GM12892 (cell line): ENCODE measurements around the gene IL3.

Source experiments
- POLR2A ChIP-seq: IDR thresholded peaks from 2 replicates; pipeline ENCODE4 v1.6.1; 2011; ENCODE audit warnings: low read depth, low read length, control low read depth
- POLR2AphosphoS5 ChIP-seq: IDR thresholded peaks from 2 replicates; pipeline ENCODE4 v1.6.1; 2011; ENCODE audit warnings: low read depth, low read length, control low read depth
- TAF1 ChIP-seq: IDR thresholded peaks from 2 replicates; pipeline ENCODE4 v1.6.1; 2011; ENCODE audit warnings: low read depth, mild to moderate bottlenecking, control low read depth, low read length, borderline replicate concordance

GRCh38 chr5:132052520-132052919 is 7.9 kb upstream of the IL3 start:
- TF ChIP-seq POLR2A (no peak), POLR2AphosphoS5 (no peak), TAF1 (no peak)
